ENCODE data around the gene MAPK10.
A peak's percentile ranks its signal among the peaks of the same experiment; 100 is the strongest.
"Not testable (repeated sequence)": the region's sequence is repeated elsewhere in the genome, so short reads cannot be mapped to it uniquely, and the experiment has no call there.

MAPK10 gene

DNA sequence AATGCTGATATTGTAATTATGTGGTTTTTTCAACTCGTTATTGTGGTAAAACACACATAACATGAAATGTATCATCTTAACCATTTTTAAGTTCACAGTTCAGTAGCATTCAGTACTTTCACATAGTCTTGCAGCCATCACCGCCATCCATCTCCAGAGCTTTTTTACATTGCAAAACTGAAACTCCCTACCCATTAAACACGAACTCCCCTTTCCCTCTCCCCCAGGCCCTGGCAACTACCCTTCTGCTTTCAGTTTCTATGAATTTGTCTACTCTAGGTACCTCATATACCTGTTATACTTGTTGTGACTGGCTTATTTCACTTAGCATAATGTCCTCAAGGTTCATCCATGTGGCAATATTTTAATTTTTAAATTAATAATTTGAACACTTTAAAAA lies 380.6 kb downstream of the MAPK10 start:
- no peak overlapping the region for H3K4me3 ChIP-seq (ENCODE audit: low read depth, low read length)
- TF ChIP-seq CTCF (IDR thresholded peaks at IDR 0.05; ENCODE audit: low read depth, low read length), result no peak

GRCh38 chr4:85970535-85970934 lies 389.3 kb downstream of the MAPK10 start:
- no peak for TF ChIP-seq CTCF (IDR thresholded peaks at IDR 0.05; ENCODE audit: low read depth, low read length)
- no peak overlapping the region for H3K4me3 ChIP-seq (ENCODE audit: low read depth, low read length)

DNA sequence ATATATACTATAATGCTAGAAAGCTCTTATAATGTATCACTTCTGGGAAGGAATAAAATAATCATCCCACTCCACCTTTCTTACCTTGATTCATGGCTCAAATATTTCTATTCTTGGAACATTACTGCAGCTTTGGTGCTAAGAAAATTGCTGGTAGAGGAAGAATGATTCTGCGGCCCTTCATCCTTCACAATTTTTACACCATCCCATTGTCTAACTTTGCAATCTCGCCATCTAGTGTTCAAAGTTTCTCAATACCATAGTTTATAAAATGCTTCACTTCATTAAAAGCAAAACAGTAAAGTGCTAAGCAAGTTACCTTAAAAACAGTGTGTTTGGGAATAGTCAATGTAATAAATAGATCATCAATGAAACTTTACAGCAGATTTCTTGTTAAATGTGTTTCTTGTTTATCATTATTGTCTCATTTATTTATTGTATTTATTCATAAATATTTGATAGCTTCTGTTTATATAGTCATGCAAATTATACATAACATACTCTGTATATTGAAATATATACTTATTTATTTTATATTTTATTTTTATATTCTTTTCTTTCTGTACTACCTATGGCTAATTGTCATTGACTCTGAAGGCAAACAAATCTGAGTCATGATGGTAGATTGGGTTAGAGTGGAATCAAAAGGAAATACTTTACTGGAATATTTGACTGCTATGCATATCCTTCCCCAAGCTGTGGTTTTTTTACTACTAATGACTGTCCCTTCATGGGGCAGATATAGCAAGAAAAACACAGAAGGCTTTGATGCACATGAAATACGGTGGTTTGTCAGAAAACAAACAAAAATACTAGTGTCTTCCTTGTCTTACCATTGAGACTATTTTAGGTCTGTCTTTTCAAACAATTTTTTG lies 390.7 kb downstream of the MAPK10 start:
- peak; percentile 15; the same call in 1 of the 2 replicates for TF ChIP-seq CTCF (IDR thresholded peaks at IDR 0.05; ENCODE audit: low read depth, low read length)
- no peak overlapping the region for H3K4me3 ChIP-seq (ENCODE audit: low read depth, low read length)

- no peak for TF ChIP-seq CTCF (IDR thresholded peaks at IDR 0.05; ENCODE audit: low read depth, low read length)
Observed at GRCh38 chr4:85967872-85968271, 392.0 kb downstream of the MAPK10 start.

DNA sequence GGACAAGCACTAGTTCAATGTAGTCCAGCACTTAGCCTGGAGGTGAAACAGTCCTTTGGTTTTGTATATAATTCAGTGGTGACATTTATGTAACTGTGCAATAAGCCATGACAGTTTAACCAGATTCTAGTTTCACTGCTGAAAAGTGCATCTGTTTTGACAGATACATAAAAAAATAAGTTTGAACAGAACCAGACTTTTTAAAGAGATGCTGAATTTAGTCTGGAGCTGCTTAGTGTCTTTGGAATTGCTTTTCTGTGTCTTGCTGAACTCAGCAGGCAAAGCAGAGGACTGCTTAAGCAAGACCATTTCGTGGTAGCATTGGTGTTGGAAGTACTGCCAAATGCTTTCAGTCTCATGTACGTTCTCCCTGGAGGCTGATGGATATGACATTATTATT lies 393.5 kb downstream of the MAPK10 start:
- no peak for TF ChIP-seq CTCF (IDR thresholded peaks at IDR 0.05; ENCODE audit: low read depth, low read length)
- H3K4me3 ChIP-seq (ENCODE audit: low read depth, low read length), result no peak overlapping the region

More at GRCh38 chr4:85967872-85968271, 392.0 kb downstream of the MAPK10 start:
- H3K4me3 ChIP-seq (ENCODE audit: low read depth, low read length), result no peak overlapping the region

DNA sequence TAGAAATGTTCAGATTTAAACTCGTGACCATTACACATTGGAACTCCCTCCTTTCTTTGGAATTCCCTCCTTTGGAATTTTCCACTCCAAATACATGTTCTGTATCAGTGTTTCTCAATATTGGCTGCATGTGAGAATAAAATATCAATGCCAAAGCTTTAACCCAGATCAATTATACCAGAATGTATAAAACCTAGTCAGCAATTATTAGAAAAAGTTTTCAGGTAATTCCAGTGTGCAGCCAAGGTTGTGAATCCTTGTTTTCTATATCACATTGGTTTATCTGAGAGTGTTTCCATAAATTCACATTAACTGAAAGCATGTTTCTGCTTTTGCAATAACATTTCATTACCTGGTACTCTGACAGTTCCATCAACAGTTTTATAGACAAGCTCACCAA lies 394.3 kb downstream of the MAPK10 start:
- no peak overlapping the region for H3K4me3 ChIP-seq (ENCODE audit: low read depth, low read length)
- TF ChIP-seq CTCF (IDR thresholded peaks at IDR 0.05; ENCODE audit: low read depth, low read length), result no peak

DNA sequence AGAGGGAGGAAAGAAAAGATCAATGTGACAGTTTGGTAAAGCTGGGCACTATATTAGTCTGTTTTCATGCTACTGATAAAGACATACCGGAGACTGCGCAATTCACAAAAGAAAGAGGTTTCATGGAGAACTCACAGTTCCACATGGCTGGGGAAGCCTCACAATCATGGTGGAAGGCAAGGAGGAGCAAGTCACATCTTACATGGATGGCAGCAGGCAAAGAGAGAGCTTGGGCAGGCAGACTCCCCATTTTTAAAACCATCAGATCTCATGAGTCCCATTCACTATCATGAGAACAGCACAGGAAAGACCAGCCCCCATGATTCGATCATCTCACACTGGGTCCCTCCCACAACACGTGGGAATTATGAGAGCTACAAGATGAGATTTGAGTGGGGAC lies 394.8 kb downstream of the MAPK10 start:
- H3K4me3 ChIP-seq (ENCODE audit: low read depth, low read length), result not testable (repeated sequence)

DNA sequence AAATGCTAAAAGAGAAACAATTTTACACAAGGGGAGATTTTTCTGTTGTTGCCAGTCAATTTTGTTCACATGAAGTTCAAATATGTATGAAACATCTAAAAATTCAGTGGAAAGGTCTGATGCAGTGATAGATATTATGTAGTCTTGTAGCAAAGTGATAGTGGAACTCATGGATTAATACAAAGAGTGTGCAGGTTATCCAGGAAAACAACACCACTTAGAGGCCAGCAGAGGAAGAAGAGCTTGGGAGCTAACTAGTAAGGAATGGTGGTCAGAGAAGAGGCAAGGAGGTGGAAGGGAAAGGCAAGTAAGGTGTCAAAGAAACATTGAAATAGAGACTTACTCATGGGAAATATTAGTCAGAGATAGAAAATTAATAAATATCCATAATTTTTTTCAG lies 395.6 kb downstream of the MAPK10 start:
- H3K4me3 ChIP-seq (ENCODE audit: low read depth, low read length), result no peak overlapping the region
- no peak for TF ChIP-seq CTCF (IDR thresholded peaks at IDR 0.05; ENCODE audit: low read depth, low read length)
